Fibroblast of the aortic adventitia (primary cell): ENCODE data around the gene HOXD1. TPM values are rescaled to one million over a fixed set of nuclear protein-coding genes. Genes with fewer than 3 reads are reported as not detected.

Experiments
- DNase-seq: peaks from one replicate; pipeline ENCODE4 v3.0.0-alpha.2; 2010; ENCODE audit warnings: low read depth
- H3K4me3 ChIP-seq: 2 replicates; pipeline ENCODE4 v1.5.1; 2011; ENCODE audit warnings: low read depth, mild to moderate bottlenecking, control low read depth, low read length, moderate library complexity
- CTCF ChIP-seq: IDR thresholded peaks from 2 replicates; pipeline ENCODE4 v1.5.1; 2011; ENCODE audit warnings: mild to moderate bottlenecking, low read length, control low read depth, inconsistent platforms; ENCODE audit not compliant: insufficient read depth
- total RNA-seq: library from RNA; depleted of rRNA; stranded (reverse); fragments of >200 nt; gene quantifications from 2 replicates; pipeline ENCODE4 v1.2.3, GENCODE V29; 2012; ENCODE audit warnings: low replicate concordance

HOXD1 gene
- total RNA-seq, 1 donor = not detected

GRCh38 chr2:176154576-176155252 lies 33.8 kb upstream of the HOXD1 start:
- no peak for TF ChIP-seq CTCF
- DNase-seq = no peak
- no peak overlapping the region for H3K4me3 ChIP-seq

GRCh38 chr2:176155356-176156044 lies 33.0 kb upstream of the HOXD1 start:
- H3K4me3 ChIP-seq = no peak overlapping the region
- DNase-seq = no peak
- TF ChIP-seq CTCF = no peak

- no peak for TF ChIP-seq CTCF
- no peak for DNase-seq
- no peak overlapping the region for H3K4me3 ChIP-seq
Measured at GRCh38 chr2:176156301-176156806, 32.1 kb upstream of the HOXD1 start.

- no peak for TF ChIP-seq CTCF
- no peak for DNase-seq
- H3K4me3 ChIP-seq = no peak within 1 kb of the TSS
Measured at GRCh38 chr2:176156807-176157498, 31.5 kb upstream of the HOXD1 start, which contains the start of gene HOXD3. Gene HOXD3, plus strand, starts transcription at chr2:176157307. Its CDS starts 11,808 bp downstream, at chr2:176169115.

GRCh38 chr2:176157499-176158185 lies 30.8 kb upstream of the HOXD1 start:
- H3K4me3 ChIP-seq = no peak overlapping the region
- no peak for DNase-seq
- no peak for TF ChIP-seq CTCF

GRCh38 chr2:176158186-176158591 lies 30.3 kb upstream of the HOXD1 start:
- no peak overlapping the region for H3K4me3 ChIP-seq
- no peak for TF ChIP-seq CTCF
- DNase-seq = no peak
